Measurements from ENCODE around the gene YKT6.

YKT6 gene

GRCh38 chr7:44235066-44235465 lies 34.3 kb downstream of the YKT6 start:
- no peak for DNase-seq (ENCODE audit: low read depth)

GRCh38 chr7:44235582-44236332 lies 35.0 kb downstream of the YKT6 start:
- DNase-seq (ENCODE audit: low read depth), result no peak

GRCh38 chr7:44236333-44236728 lies 35.6 kb downstream of the YKT6 start:
- DNase-seq (ENCODE audit: low read depth), result no peak

- DNase-seq (ENCODE audit: low read depth), result no peak
Measured at GRCh38 chr7:44237696-44238095, 36.9 kb downstream of the YKT6 start.

- no peak for DNase-seq (ENCODE audit: low read depth)
Measured at GRCh38 chr7:44238116-44238695, 37.4 kb downstream of the YKT6 start.

GRCh38 chr7:44239361-44239760 lies 38.6 kb downstream of the YKT6 start:
- no peak for DNase-seq (ENCODE audit: low read depth)

GRCh38 chr7:44240376-44240775 lies 39.6 kb downstream of the YKT6 start:
- DNase-seq (ENCODE audit: low read depth), result no peak

GRCh38 chr7:44240983-44241510 lies 40.3 kb downstream of the YKT6 start:
- peak; percentile 46 for DNase-seq (ENCODE audit: low read depth)

- no peak for DNase-seq (ENCODE audit: low read depth)
Measured at GRCh38 chr7:44242091-44242490, 41.3 kb downstream of the YKT6 start.

- DNase-seq (ENCODE audit: low read depth), result peak; percentile 28
Measured at GRCh38 chr7:44244282-44244681, 43.5 kb downstream of the YKT6 start.

- DNase-seq (ENCODE audit: low read depth), result no peak
Measured at GRCh38 chr7:44246396-44247113, 45.8 kb downstream of the YKT6 start.

GRCh38 chr7:44247868-44248651 lies 47.3 kb downstream of the YKT6 start:
- DNase-seq (ENCODE audit: low read depth), result no peak

GRCh38 chr7:44249639-44250234 lies 49.0 kb downstream of the YKT6 start:
- no peak for DNase-seq (ENCODE audit: low read depth)

- DNase-seq (ENCODE audit: low read depth), result no peak
Measured at GRCh38 chr7:44251269-44251668, 50.5 kb downstream of the YKT6 start.

GRCh38 chr7:44251881-44252280 lies 51.1 kb downstream of the YKT6 start:
- no peak for DNase-seq (ENCODE audit: low read depth)

GRCh38 chr7:44256459-44256858 lies 55.7 kb downstream of the YKT6 start:
- DNase-seq (ENCODE audit: low read depth), result no peak

GRCh38 chr7:44257213-44257612 lies 56.4 kb downstream of the YKT6 start:
- DNase-seq (ENCODE audit: low read depth), result no peak

GRCh38 chr7:44257618-44258422 lies 57.0 kb downstream of the YKT6 start:
- DNase-seq (ENCODE audit: low read depth), result peak; percentile 67

- no peak for DNase-seq (ENCODE audit: low read depth)
Measured at GRCh38 chr7:44258423-44258760, 57.6 kb downstream of the YKT6 start.

GRCh38 chr7:44258865-44259546 lies 58.2 kb downstream of the YKT6 start:
- no peak for DNase-seq (ENCODE audit: low read depth)
